Rectal smooth muscle tissue (tissue), 1 donor: ENCODE results near the gene MTMR3.

Experiments
- H3K27ac ChIP-seq: one replicate; pipeline ENCODE4 v1.7.0; 2013; ENCODE audit warnings: low read depth, low read length, inconsistent platforms
- H3K27me3 ChIP-seq: one replicate; pipeline ENCODE4 v1.7.0; 2013; ENCODE audit warnings: low read length; ENCODE audit not compliant: control insufficient read depth, insufficient read depth
- H3K36me3 ChIP-seq: one replicate; pipeline ENCODE4 v1.7.0; 2013; ENCODE audit warnings: low read length; ENCODE audit not compliant: control insufficient read depth, insufficient read depth
- H3K4me1 ChIP-seq: one replicate; pipeline ENCODE4 v1.7.0; 2013; ENCODE audit warnings: low read length; ENCODE audit not compliant: control insufficient read depth, insufficient read depth
- H3K4me3 ChIP-seq: one replicate; pipeline ENCODE4 v1.7.0; 2013; ENCODE audit warnings: low read length
- H3K9ac ChIP-seq: one replicate; pipeline ENCODE4 v1.7.0; 2013; ENCODE audit warnings: low read length

Gene MTMR3

DNA sequence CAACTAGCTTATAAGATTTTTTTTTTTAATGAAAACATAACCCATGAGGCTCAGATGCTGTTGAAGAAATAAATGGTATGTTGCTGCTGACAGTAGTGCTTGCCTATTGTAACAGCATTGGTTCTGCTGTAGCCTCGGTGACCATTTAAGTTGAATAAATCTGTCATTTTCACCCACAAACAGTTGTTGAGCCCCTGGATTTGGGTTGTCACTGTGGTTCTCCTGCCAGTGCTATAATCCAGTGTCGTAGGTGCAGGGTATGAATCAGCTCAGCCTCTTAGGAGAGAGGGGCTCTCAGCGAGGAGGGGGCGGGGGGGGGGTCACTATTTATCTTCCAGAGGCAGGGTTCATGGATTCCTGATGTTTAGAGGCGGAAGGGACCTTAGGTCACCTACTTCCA, 147.4 kb downstream of the MTMR3 start:
- H3K9ac ChIP-seq, result no peak overlapping the region
- H3K27ac ChIP-seq, result no peak overlapping the region
- no peak overlapping the region for H3K4me3 ChIP-seq
- no peaks in the 10 kb centered on the region for H3K27me3 ChIP-seq
- no peaks in the 10 kb centered on the region for H3K4me1 ChIP-seq
- peaks cover 16% of the 10 kb centered on the region for H3K36me3 ChIP-seq

DNA sequence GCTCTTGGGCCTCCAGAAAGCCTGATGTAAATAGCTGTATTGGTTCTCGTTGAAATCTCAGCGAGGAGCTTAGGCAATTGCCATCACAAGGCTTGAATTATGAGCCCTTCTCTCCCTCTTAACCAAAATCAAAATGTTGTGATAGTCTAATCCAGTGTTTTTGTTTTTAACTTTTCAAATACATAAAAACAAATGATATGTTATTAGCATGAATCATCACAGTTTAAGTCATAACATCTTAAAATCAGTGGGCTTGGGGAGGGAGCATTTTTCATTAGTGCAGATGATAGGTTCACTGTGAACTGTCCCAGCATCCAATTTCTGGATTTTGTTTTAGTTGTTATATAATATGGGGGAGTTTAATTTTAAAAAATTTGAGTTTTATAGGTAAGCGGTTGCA, 148.4 kb downstream of the MTMR3 start:
- H3K4me3 ChIP-seq, result no peak overlapping the region
- H3K4me1 ChIP-seq, result no peaks in the 10 kb centered on the region
- H3K36me3 ChIP-seq, result peaks cover 8% of the 10 kb centered on the region
- H3K27me3 ChIP-seq, result no peaks in the 10 kb centered on the region
- H3K9ac ChIP-seq, result no peak overlapping the region
- H3K27ac ChIP-seq, result no peak overlapping the region

DNA sequence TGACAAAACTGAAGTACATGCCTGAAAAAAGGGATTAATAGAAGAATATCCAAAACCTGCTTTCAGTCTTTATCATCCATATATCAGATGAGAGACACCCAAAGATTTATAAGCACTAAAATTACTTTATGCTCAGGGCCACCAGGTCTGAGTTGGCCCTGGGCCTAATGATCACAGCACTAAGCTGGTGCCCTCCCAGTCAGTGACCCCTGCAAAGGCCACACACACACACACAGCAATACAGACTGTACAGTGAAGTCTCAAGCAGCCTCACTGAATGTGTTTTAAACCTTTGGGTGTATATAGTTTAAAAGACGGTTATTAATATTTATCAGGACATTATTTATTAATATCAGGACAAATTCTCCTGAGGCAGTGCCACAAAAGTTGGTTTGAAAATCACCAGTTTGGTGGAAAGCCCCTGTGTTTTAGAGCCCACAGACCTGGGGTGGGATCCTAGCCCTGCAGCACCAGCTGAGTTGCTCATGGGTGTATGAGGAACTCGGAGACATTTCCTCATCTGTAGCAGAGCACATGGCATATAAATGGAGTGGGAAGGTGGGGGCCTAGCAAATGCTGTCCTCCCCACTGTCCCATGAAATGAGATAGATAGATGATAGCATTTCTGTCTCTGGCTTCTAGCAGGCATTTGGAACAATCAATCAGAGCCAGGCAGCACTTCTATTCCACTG, 148.9 kb downstream of the MTMR3 start:
- Histone ChIP-seq H3K27ac (no peak overlapping the region), H3K27me3 (no peaks in the 10 kb centered on the region), H3K4me1 (no peaks in the 10 kb centered on the region), H3K36me3 (peaks cover 6% of the 10 kb centered on the region), H3K9ac (no peak overlapping the region), H3K4me3 (no peak overlapping the region)

DNA sequence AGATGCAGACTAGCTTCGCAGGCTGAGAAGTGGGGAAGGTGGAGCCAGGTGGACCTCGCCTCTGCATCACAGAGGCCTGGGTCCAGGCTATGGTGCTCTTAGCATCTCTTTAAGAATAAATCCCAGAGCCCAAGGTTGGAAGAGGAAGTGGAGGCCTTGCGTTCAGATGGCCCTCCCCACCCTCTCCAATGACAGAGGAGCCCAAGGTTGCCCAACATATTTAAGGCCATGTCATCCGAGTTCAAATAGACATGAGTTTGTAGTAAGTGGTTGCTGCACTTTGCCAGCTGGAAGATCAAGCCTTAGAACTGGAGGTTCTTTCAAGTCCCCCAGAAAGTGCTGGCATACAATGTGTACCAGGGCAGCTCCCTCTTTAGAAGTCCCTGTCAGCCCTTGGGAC, 150.2 kb downstream of the MTMR3 start:
- Histone ChIP-seq H3K4me1 (no peaks in the 10 kb centered on the region), H3K9ac (no peak overlapping the region), H3K27ac (no peak overlapping the region), H3K27me3 (no peaks in the 10 kb centered on the region), H3K36me3 (no peaks in the 10 kb centered on the region), H3K4me3 (no peak overlapping the region)

DNA sequence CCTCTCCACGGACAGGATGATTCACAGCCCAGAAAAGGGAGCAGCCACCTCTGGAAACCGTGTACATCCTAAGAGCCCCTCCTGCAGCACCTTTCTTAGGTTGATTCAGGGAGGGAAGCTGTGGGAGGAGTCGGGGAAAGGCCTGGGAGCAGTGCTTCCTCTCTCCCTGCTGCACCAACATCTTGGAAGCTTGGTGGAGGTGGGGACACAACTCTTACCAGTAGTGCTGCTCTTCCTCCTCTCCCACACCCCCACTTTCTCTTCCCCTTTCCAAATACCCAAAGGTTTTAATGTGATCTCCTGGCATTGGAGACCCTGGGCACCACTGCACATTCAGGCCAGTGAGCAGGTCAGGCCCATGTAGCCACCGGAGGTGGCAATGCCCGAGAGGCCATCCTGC, 150.9 kb downstream of the MTMR3 start:
- Histone ChIP-seq H3K27ac (no peak overlapping the region), H3K4me3 (no peak overlapping the region), H3K9ac (no peak overlapping the region), H3K27me3 (no peaks in the 10 kb centered on the region), H3K4me1 (no peaks in the 10 kb centered on the region), H3K36me3 (no peaks in the 10 kb centered on the region)

DNA sequence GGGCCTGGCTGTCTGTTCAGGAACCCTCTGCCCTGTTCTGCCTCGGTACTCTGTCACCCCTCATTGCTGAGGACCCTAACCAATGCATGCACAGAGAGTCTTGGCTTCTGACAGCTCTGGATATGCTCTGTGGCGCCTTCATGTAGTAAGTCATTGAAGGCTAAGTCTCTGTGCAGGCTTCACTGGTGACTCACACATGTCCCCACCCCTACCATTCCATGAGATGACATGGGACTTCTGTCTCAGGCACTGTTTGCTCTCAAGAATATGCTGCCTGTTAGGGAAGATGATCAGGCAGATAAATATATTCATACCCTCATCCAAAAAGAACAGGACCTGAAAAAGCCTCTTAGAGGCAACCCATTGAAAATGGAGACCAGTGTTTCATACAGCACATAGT, 153.7 kb downstream of the MTMR3 start:
- H3K4me3 ChIP-seq, result no peak overlapping the region
- no peaks in the 10 kb centered on the region for H3K36me3 ChIP-seq
- H3K27ac ChIP-seq, result no peak overlapping the region
- H3K9ac ChIP-seq, result no peak overlapping the region
- H3K27me3 ChIP-seq, result no peaks in the 10 kb centered on the region
- H3K4me1 ChIP-seq, result no peaks in the 10 kb centered on the region

DNA sequence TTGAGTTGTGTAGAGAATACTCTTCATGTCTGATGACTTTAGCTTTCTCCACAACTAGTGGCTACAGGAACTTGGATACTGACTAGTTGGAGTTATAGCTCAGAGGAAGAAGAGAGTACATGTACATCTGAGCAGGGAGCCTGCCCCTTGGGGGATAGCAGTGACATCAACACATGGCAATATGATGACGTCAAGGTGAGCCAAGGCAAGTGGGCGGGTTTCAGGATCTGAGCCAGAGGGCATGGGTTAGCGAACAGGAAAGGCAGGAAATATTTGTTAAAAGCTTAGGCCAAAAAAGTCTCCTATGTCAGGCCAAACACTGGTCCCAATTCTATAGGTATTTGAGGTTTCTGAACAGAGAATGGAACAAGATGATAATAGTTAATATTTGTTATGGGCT, 155.2 kb downstream of the MTMR3 start:
- no peak overlapping the region for H3K27ac ChIP-seq
- H3K9ac ChIP-seq, result no peak overlapping the region
- H3K4me3 ChIP-seq, result no peak overlapping the region
- no peaks in the 10 kb centered on the region for H3K4me1 ChIP-seq
- no peaks in the 10 kb centered on the region for H3K27me3 ChIP-seq
- H3K36me3 ChIP-seq, result no peaks in the 10 kb centered on the region

DNA sequence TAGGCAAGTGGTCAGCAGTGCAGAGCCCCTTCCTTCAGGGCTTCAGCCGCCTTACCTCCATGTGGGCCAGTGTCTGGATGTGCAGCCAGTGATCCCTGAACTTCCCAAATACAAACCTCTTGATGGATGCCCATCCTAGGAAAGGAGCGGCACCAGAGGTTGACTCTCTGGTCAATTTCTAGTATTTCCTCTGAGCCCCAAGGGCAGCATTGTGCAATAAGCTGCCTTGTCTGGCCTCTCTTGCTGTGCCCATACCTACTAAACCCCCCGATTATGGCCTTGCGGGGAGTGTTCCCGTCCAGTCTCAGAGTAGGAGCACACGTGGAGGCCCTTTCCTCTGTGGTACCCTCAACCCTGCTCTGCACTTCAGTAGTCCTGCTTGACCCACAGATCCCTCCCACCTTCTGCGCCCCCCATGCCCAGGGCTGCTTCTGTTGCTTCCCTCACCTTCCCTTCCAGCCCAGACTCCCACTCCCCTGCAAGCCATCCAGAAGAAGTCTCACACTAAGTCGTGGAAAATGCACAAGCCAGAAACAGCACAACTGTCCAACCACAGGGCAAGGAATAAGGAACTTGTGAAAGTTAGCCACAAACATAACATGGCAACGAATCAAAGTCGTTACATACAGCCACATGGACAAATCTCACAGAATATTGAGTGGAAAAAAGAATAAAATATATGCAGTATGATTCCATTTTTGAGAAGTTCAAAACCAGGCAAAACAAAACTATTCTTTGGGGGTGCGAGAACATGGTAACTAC, 157.7 kb downstream of the MTMR3 start:
- H3K36me3 ChIP-seq, result no peaks in the 10 kb centered on the region
- no peaks in the 10 kb centered on the region for H3K4me1 ChIP-seq
- H3K9ac ChIP-seq, result no peak overlapping the region
- H3K27me3 ChIP-seq, result no peaks in the 10 kb centered on the region
- no peak overlapping the region for H3K4me3 ChIP-seq
- H3K27ac ChIP-seq, result no peak overlapping the region

DNA sequence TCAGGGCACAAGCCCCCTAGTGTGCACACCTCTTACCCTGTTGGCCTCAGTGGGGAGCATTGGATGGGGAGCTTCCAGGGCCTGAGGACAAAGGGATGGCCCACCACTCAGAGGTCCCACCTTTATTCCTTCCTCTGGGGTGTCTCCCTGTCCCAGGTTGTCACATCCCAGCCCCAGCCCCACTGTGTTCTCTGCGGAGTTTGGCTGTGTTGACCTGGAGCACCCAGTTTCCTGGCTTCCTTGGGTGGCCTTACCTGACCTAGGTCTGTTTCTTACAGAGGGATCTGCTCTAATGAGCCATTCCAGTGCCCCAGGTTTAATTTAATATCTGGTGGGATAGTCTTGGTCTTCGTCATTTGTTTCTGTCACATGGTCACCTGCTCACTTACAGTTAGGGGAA, 158.5 kb downstream of the MTMR3 start:
- Histone ChIP-seq H3K4me1 (no peaks in the 10 kb centered on the region), H3K36me3 (no peaks in the 10 kb centered on the region), H3K9ac (no peak overlapping the region), H3K27ac (no peak overlapping the region), H3K4me3 (no peak overlapping the region), H3K27me3 (no peaks in the 10 kb centered on the region)

DNA sequence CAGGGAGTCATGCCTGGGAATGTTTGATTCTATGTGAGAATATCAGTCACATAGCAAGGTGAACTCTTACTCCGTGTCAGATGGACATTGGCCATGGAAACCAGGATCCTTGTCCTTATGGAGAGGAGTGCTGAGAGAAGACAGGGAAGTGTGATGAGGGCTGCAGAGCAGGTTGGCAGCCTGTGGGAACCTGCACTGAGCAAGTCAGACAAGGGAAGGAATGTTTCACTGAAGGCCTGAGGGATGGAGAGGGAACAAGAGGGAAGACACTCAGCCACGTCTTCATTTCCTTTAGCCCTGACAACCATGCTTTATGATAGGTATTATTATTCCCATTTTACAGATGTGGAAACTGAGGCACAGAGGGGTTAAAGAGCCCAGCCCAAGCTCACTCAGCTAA, 158.9 kb downstream of the MTMR3 start:
- H3K4me3 ChIP-seq, result no peak overlapping the region
- no peaks in the 10 kb centered on the region for H3K27me3 ChIP-seq
- H3K9ac ChIP-seq, result no peak overlapping the region
- no peak overlapping the region for H3K27ac ChIP-seq
- no peaks in the 10 kb centered on the region for H3K4me1 ChIP-seq
- H3K36me3 ChIP-seq, result no peaks in the 10 kb centered on the region

DNA sequence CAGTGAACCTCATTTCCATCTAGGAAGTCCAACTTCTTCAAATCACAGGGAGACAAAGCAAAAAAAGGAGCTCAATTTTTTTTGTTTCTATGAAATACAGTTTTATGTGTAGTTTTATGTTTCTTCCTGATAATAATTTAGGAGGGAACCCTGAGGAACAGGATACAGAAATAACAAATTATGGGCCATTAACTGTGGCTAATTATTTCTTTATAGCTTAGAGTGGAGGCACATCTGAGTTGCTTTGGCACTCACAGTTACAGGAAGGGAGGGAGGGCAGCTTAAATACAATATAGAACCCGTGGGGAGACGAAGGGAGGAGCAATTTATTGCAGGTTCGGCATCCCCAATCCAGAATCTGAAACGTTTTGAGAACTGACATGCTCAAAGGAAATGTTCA, 160.2 kb downstream of the MTMR3 start:
- Histone ChIP-seq H3K27me3 (no peaks in the 10 kb centered on the region), H3K4me3 (no peak overlapping the region), H3K36me3 (no peaks in the 10 kb centered on the region), H3K4me1 (no peaks in the 10 kb centered on the region), H3K9ac (no peak overlapping the region), H3K27ac (no peak overlapping the region)

DNA sequence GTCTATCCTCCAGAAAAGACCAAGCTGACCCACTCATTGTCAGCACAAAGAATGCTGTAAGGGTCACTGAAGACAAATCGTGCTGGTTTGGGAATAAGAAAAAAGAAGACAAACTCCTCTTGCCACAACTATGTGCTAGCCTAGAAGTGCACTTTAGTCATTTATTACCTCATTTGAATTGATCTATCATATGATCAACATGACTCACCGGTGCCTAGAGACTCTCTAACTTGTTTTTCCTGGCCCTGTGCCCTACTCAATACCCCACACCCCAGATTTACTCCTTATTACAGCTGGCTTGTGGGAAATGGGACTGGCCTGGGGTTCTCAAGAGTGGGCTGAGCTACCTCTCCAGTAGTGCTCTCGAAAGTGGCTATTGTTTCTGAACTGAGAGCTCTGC, 161.4 kb downstream of the MTMR3 start:
- Histone ChIP-seq H3K27ac (no peak overlapping the region), H3K27me3 (no peaks in the 10 kb centered on the region), H3K4me1 (no peaks in the 10 kb centered on the region), H3K4me3 (no peak overlapping the region), H3K9ac (no peak overlapping the region), H3K36me3 (no peaks in the 10 kb centered on the region)

DNA sequence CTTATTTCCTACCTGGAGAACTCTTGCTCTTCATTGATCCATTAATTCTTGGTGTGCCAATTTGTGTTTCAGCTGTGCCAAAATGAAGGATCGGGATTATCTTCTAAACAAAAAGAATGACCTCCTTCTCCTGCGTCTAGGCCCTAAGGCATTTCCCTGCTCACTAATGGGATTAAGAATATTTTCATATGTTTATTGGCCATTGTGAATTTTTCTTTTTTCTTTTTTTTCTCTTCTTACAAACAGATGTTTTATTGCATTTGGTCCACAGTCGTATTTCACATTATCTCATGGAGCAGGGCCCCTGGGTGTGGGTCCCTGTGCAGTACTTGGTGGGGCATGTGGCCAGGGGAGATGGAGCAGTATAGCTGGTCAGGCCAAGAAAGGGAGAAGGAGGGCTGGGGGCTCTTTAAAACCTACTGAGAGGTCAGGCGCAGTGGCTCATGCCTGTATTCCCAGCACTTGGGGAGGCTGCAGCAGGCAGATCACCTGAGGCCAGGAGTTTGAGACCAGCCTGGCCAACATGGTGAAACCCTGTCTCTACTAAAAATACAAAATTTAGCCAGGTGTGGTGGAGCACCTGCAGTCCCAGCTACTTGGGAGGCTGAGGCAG, 162.0 kb downstream of the MTMR3 start:
- no peaks in the 10 kb centered on the region for H3K27me3 ChIP-seq
- no peak overlapping the region for H3K27ac ChIP-seq
- no peak overlapping the region for H3K4me3 ChIP-seq
- H3K4me1 ChIP-seq, result no peaks in the 10 kb centered on the region
- no peak overlapping the region for H3K9ac ChIP-seq
- H3K36me3 ChIP-seq, result no peaks in the 10 kb centered on the region
